WTC11 (cell line): Measurements from ENCODE around the gene TBC1D10B. TPM values are rescaled to one million over a fixed set of nuclear protein-coding genes. Genes with fewer than 3 reads are reported as not detected.

Experiments used
- ATAC-seq: fragments of 200-7000 bp; cut with Tn5 transposase; 2 replicates; pipeline ENCODE4 v1.10.0; 2021; ENCODE audit warnings: mild to moderate bottlenecking, moderate library complexity
- CTCF ChIA-PET: fragments of 300-600 bp; sonication (Branson Sonifier 250); formaldehyde crosslinking; loops from one replicate; lab custom pipeline; 2021; ENCODE audit warnings: antibody characterized with exemption; lab: Charles Lee
- POLR2A ChIA-PET: fragments of 350-600 bp; sonication (Branson Sonifier 250); formaldehyde crosslinking; loops from one replicate; lab custom pipeline; 2021; ENCODE audit warnings: antibody characterized with exemption; lab: Charles Lee
- DNase-seq: peaks from one replicate; pipeline ENCODE4 v3.0.0; 2021; ENCODE audit warnings: low spot score
- H3K27ac Mint-ChIP-seq: 2 replicates; pipeline ENCODE4 v1.8.0; 2021; ENCODE audit warnings: mixed read lengths
- H3K27me3 Mint-ChIP-seq: 2 replicates; pipeline ENCODE4 v1.8.0; 2021; ENCODE audit warnings: low read depth, mild to moderate bottlenecking, moderate library complexity, mixed read lengths
- H3K36me3 Mint-ChIP-seq: 2 replicates; pipeline ENCODE4 v1.8.0; 2021; ENCODE audit warnings: mixed read lengths
- H3K4me1 Mint-ChIP-seq: 2 replicates; pipeline ENCODE4 v1.8.0; 2022; ENCODE audit warnings: mixed read lengths
- H3K4me3 Mint-ChIP-seq: 2 replicates; pipeline ENCODE4 v1.8.0; 2021; ENCODE audit warnings: mild to moderate bottlenecking, moderate library complexity, mixed read lengths
- H3K9me3 Mint-ChIP-seq: 2 replicates; pipeline ENCODE4 v1.8.0; 2021; ENCODE audit warnings: mixed read lengths
- CBFB ChIP-seq: sonication (generic); formaldehyde crosslinking; IDR thresholded peaks from 2 replicates; pipeline ENCODE4 v1.8.1; 2022; ENCODE audit warnings: mild to moderate bottlenecking, low read depth, missing genetic modification reagents
- FOXK1 ChIP-seq: sonication (generic); formaldehyde crosslinking; IDR thresholded peaks from 2 replicates; pipeline ENCODE4 v1.8.0; 2022; ENCODE audit warnings: mild to moderate bottlenecking, moderate library complexity, missing genetic modification reagents
- IRF2 ChIP-seq: sonication (generic); formaldehyde crosslinking; IDR thresholded peaks from 2 replicates; pipeline ENCODE4 v1.8.0; 2022; ENCODE audit warnings: low read depth, missing genetic modification reagents, borderline replicate concordance
- NFATC4 ChIP-seq: fragments of 250-450 bp; sonication (Bioruptor Pico); IDR thresholded peaks from 2 replicates; pipeline ENCODE4 v1.9.0; 2021; ENCODE audit warnings: mild to moderate bottlenecking
- NFYB ChIP-seq: sonication (generic); formaldehyde crosslinking; conservative IDR thresholded peaks from 2 replicates; pipeline ENCODE4 v1.8.0; 2022; ENCODE audit warnings: low read depth, missing genetic modification reagents
- NR1H2 ChIP-seq: sonication (generic); formaldehyde crosslinking; IDR thresholded peaks from 2 replicates; pipeline ENCODE4 v1.9.0; 2021; ENCODE audit warnings: mild to moderate bottlenecking, moderate library complexity, missing genetic modification reagents
- OVOL2 ChIP-seq: fragments of 250-450 bp; sonication (Bioruptor Pico); IDR thresholded peaks from 2 replicates; pipeline ENCODE4 v1.9.0; 2021; ENCODE audit warnings: mild to moderate bottlenecking, borderline replicate concordance
- PRRX2 ChIP-seq: fragments of 250-450 bp; sonication (Bioruptor Pico); IDR thresholded peaks from 2 replicates; pipeline ENCODE4 v1.8.0; 2021; ENCODE audit warnings: mild to moderate bottlenecking
- RORB ChIP-seq: fragments of 250-450 bp; sonication (Bioruptor Pico); IDR thresholded peaks from 2 replicates; pipeline ENCODE4 v1.9.0; 2021; ENCODE audit warnings: mild to moderate bottlenecking
- TP53 ChIP-seq: sonication (generic); formaldehyde crosslinking; IDR thresholded peaks from 2 replicates; pipeline ENCODE4 v1.8.1; 2023; ENCODE audit warnings: mild to moderate bottlenecking, missing genetic modification reagents
- ZNF121 ChIP-seq: sonication (generic); formaldehyde crosslinking; IDR thresholded peaks from 2 replicates; pipeline ENCODE4 v1.8.0; 2023; ENCODE audit warnings: missing genetic modification reagents
- ZNF138 ChIP-seq: sonication (generic); formaldehyde crosslinking; conservative IDR thresholded peaks from 2 replicates; pipeline ENCODE4 v1.8.1; 2022; ENCODE audit warnings: mild to moderate bottlenecking, moderate library complexity, missing genetic modification reagents
- ZNF317 ChIP-seq: sonication (generic); formaldehyde crosslinking; IDR thresholded peaks from 2 replicates; pipeline ENCODE4 v1.8.1; 2023; ENCODE audit warnings: low read depth, mild to moderate bottlenecking, moderate library complexity, missing genetic modification reagents, borderline replicate concordance
- ZNF671 ChIP-seq: fragments of 250-450 bp; sonication (Bioruptor Pico); IDR thresholded peaks from 2 replicates; pipeline ENCODE4 v1.8.0; 2021; ENCODE audit warnings: mild to moderate bottlenecking
- total RNA-seq: library from RNA; stranded (reverse); gene quantifications from 3 replicates; pipeline ENCODE4 v1.2.3, GENCODE V29; 2021
- TF ChIP-seq, protein P1 (sequence below): fragments of 250-450 bp; sonication (Bioruptor Pico); IDR thresholded peaks from 2 replicates; pipeline ENCODE4 v2.1.2; 2022; ENCODE audit warnings: mild to moderate bottlenecking, moderate library complexity
- TF ChIP-seq, protein P2 (sequence below): sonication (generic); formaldehyde crosslinking; IDR thresholded peaks from 2 replicates; pipeline ENCODE4 v1.8.0; 2022; ENCODE audit warnings: mild to moderate bottlenecking, missing genetic modification reagents
- TF ChIP-seq, protein P3 (sequence below): fragments of 250-450 bp; sonication (Bioruptor Pico); IDR thresholded peaks from 2 replicates; pipeline ENCODE4 v1.8.0; 2021; ENCODE audit warnings: mild to moderate bottlenecking
- TF ChIP-seq, protein P4 (sequence below): sonication (generic); formaldehyde crosslinking; IDR thresholded peaks from 2 replicates; pipeline ENCODE4 v1.8.0; 2022; ENCODE audit warnings: missing genetic modification reagents

TBC1D10B gene
- total RNA-seq, 1 experiment from 2014 or later, result 40.5 TPM

DNA sequence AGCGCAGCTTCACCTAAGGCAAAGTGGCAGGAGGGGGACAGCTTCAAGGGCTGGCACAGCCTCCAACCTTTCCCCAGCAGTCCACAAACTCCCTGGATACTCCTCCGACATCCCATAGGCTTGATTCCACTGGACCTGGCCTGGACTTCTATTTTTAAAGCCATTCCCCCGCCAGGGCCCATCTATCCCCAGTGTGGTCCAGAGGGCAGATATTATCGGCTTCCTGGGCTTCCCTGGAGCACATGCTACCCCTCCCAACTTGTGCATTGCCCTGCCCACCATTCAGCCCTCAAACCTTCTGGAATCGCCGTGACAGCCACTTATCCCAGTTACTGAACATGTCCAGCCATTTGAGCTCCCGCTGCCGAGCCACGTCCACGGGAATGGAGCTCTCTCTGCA is 5.1 kb downstream of the TBC1D10B start:
- TF ChIP-seq NFYB (CRISPR knock-in tag) (no peak), FOXK1 (CRISPR knock-in tag) (no peak), ZNF671 (CRISPR knock-in tag) (no peak), RORB (CRISPR knock-in tag) (no peak), ZNF317 (CRISPR knock-in tag) (no peak), NFATC4 (CRISPR knock-in tag) (no peak), CBFB (CRISPR knock-in tag) (no peak), ZNF121 (CRISPR knock-in tag) (no peak), TP53 (CRISPR knock-in tag) (no peak), OVOL2 (CRISPR knock-in tag) (no peak), NR1H2 (CRISPR knock-in tag) (no peak)
- TF ChIP-seq, protein P1, sequence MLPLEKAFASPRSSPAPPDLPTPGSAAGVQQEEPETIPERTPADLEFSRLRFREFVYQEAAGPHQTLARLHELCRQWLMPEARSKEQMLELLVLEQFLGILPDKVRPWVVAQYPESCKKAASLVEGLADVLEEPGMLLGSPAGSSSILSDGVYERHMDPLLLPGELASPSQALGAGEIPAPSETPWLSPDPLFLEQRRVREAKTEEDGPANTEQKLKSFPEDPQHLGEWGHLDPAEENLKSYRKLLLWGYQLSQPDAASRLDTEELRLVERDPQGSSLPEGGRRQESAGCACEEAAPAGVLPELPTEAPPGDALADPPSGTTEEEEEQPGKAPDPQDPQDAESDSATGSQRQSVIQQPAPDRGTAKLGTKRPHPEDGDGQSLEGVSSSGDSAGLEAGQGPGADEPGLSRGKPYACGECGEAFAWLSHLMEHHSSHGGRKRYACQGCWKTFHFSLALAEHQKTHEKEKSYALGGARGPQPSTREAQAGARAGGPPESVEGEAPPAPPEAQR (CRISPR knock-in tag), result no peak
- TF ChIP-seq, protein P2, sequence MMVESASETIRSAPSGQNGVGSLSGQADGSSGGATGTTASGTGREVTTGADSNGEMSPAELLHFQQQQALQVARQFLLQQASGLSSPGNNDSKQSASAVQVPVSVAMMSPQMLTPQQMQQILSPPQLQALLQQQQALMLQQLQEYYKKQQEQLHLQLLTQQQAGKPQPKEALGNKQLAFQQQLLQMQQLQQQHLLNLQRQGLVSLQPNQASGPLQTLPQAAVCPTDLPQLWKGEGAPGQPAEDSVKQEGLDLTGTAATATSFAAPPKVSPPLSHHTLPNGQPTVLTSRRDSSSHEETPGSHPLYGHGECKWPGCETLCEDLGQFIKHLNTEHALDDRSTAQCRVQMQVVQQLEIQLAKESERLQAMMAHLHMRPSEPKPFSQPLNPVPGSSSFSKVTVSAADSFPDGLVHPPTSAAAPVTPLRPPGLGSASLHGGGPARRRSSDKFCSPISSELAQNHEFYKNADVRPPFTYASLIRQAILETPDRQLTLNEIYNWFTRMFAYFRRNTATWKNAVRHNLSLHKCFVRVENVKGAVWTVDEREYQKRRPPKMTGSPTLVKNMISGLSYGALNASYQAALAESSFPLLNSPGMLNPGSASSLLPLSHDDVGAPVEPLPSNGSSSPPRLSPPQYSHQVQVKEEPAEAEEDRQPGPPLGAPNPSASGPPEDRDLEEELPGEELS (CRISPR knock-in tag), result no peak
- Mint-ChIP-seq H3K27ac (no peak overlapping the region), H3K27me3 (no peaks in the 10 kb centered on the region), H3K4me3 (no peak overlapping the region), H3K9me3 (no peaks in the 10 kb centered on the region), H3K4me1 (peaks cover 27% of the 10 kb centered on the region), H3K36me3 (peaks cover 23% of the 10 kb centered on the region)
- ATAC-seq (no peak), DNase-seq (no peak)
- CTCF ChIA-PET, result interaction anchor here (1.2 to 1.9 kb wide), 3 partner anchors 44 to 273 kb away, joined by 3 to 7 read pairs (median 4); partner anchors contain the start of genes DCTPP1 and TBX6
- POLR2A ChIA-PET, result interaction anchor here (0.5 kb wide), 1 partner anchor 45 kb away, joined by 4 read pairs; no protein-coding TSS in a partner anchor

DNA sequence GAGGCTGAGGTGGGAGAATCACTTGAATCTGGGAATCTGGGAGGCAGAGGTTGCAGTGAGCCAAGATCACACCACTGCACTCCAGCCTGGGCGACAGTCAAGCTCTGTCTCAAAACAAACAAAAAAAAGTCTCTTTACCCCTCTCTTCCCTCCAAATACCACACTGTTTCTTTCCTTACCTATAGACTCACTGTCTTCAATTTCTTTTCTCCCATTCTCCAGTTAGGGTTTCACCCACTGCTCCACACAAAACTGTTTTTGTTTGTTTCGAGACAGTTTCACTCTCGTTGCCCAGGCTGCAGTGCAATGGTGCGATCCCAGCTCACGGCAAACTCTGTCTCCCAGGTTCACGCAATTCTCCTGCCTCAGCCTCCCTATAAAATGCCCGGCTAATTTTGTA is 9.1 kb downstream of the TBC1D10B start:
- CTCF ChIA-PET, result interaction anchor here (2.0 to 3.1 kb wide), 2 partner anchors 9 to 249 kb away, joined by 5 to 17 read pairs; partner anchors contain the start of gene TBC1D10B
- H3K36me3 Mint-ChIP-seq, result peaks cover 30% of the 10 kb centered on the region
- TF ChIP-seq, protein P2 (CRISPR knock-in tag), result no peak
- TF ChIP-seq ZNF317 (CRISPR knock-in tag) (no peak), ZNF138 (CRISPR knock-in tag) (no peak), IRF2 (CRISPR knock-in tag) (no peak)
- TF ChIP-seq, protein P3, sequence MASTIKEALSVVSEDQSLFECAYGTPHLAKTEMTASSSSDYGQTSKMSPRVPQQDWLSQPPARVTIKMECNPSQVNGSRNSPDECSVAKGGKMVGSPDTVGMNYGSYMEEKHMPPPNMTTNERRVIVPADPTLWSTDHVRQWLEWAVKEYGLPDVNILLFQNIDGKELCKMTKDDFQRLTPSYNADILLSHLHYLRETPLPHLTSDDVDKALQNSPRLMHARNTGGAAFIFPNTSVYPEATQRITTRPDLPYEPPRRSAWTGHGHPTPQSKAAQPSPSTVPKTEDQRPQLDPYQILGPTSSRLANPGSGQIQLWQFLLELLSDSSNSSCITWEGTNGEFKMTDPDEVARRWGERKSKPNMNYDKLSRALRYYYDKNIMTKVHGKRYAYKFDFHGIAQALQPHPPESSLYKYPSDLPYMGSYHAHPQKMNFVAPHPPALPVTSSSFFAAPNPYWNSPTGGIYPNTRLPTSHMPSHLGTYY (CRISPR knock-in tag), result no peak
- TF ChIP-seq, all 79 proteins: peak for 0
- H3K4me3 Mint-ChIP-seq, result no peak overlapping the region
- H3K9me3 Mint-ChIP-seq, result no peaks in the 10 kb centered on the region
- DNase-seq (no peak), ATAC-seq (no peak)
- no peaks in the 10 kb centered on the region; the same call in 1 of the 2 replicates for H3K27me3 Mint-ChIP-seq
- POLR2A ChIA-PET, result no interaction called here
- peaks cover 17% of the 10 kb centered on the region for H3K4me1 Mint-ChIP-seq
- peak overlapping the region; percentile 85 for H3K27ac Mint-ChIP-seq

DNA sequence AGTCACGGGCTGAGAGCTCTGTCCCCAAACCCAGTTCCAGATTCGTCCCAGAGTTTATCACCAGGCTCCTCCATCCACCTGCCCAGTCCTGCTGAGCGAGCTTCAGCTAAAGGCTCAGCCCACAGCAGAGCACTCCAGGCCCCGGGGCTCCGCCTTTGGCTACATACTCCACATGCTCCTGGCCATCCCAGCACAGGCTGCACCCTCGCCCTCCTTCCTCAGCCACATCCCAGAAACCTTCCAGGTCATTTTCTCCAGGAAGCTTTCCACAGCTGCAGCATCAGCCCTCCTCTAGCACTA is 10.5 kb downstream of the TBC1D10B start:
- ChIA-PET CTCF (interaction anchor here (0.7 to 3.1 kb wide), 4 partner anchors 10 to 70 kb away, joined by 3 to 17 read pairs (median 7); partner anchors contain the start of genes DCTPP1, TBC1D10B and ZNF771), POLR2A (no interaction called here)
- TF ChIP-seq, protein P4, sequence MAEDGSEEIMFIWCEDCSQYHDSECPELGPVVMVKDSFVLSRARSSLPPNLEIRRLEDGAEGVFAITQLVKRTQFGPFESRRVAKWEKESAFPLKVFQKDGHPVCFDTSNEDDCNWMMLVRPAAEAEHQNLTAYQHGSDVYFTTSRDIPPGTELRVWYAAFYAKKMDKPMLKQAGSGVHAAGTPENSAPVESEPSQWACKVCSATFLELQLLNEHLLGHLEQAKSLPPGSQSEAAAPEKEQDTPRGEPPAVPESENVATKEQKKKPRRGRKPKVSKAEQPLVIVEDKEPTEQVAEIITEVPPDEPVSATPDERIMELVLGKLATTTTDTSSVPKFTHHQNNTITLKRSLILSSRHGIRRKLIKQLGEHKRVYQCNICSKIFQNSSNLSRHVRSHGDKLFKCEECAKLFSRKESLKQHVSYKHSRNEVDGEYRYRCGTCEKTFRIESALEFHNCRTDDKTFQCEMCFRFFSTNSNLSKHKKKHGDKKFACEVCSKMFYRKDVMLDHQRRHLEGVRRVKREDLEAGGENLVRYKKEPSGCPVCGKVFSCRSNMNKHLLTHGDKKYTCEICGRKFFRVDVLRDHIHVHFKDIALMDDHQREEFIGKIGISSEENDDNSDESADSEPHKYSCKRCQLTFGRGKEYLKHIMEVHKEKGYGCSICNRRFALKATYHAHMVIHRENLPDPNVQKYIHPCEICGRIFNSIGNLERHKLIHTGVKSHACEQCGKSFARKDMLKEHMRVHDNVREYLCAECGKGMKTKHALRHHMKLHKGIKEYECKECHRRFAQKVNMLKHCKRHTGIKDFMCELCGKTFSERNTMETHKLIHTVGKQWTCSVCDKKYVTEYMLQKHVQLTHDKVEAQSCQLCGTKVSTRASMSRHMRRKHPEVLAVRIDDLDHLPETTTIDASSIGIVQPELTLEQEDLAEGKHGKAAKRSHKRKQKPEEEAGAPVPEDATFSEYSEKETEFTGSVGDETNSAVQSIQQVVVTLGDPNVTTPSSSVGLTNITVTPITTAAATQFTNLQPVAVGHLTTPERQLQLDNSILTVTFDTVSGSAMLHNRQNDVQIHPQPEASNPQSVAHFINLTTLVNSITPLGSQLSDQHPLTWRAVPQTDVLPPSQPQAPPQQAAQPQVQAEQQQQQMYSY (CRISPR knock-in tag), result peak; percentile 43; the same call in 1 of the 2 replicates
- no peak for TF ChIP-seq PRRX2
- Mint-ChIP-seq H3K4me1 (peaks cover 21% of the 10 kb centered on the region), H3K36me3 (peaks cover 23% of the 10 kb centered on the region), H3K9me3 (no peaks in the 10 kb centered on the region), H3K27ac (peak overlapping the region; percentile 19; the same call in 1 of the 2 replicates), H3K4me3 (no peak overlapping the region), H3K27me3 (no peaks in the 10 kb centered on the region; the same call in 1 of the 2 replicates)
- DNase-seq (no peak), ATAC-seq (peak; percentile 3; the same call in 1 of the 2 replicates)
